Activated naive CD4-positive, alpha-beta T cell treated with anti-CD3 and anti-CD28 coated beads for 36 hours (primary cell): ENCODE measurements around the gene RECQL. TPM values are rescaled to one million over a fixed set of nuclear protein-coding genes. Genes with fewer than 3 reads are reported as not detected.
"Not testable (repeated sequence)": the region's sequence is repeated elsewhere in the genome, so short reads cannot be mapped to it uniquely, and the experiment has no call there.

Experiments used
- CTCF ChIA-PET: fragments of 350-600 bp; sonication (Branson Sonifier 250); formaldehyde crosslinking; loops from one replicate; lab custom pipeline; 2021; ENCODE audit warnings: antibody characterized with exemption; lab: Charles Lee
- DNase-seq: peaks from one replicate; pipeline ENCODE4 v3.0.0-alpha.2; 2020
- H3K27ac Mint-ChIP-seq: one replicate; pipeline ENCODE4 v1.8.0; 2021; ENCODE audit warnings: mild to moderate bottlenecking, mixed read lengths
- H3K27me3 Mint-ChIP-seq: one replicate; pipeline ENCODE4 v1.8.0; 2021; ENCODE audit warnings: low read depth, mixed read lengths
- H3K36me3 Mint-ChIP-seq: one replicate; pipeline ENCODE4 v1.8.0; 2021; ENCODE audit warnings: low read depth, mixed read lengths
- H3K4me1 Mint-ChIP-seq: one replicate; pipeline ENCODE4 v1.8.0; 2021; ENCODE audit warnings: low read depth, mixed read lengths
- H3K4me3 Mint-ChIP-seq: one replicate; pipeline ENCODE4 v1.8.0; 2021; ENCODE audit warnings: mild to moderate bottlenecking, moderate library complexity, mixed read lengths
- H3K9me3 Mint-ChIP-seq: one replicate; pipeline ENCODE4 v1.8.0; 2021; ENCODE audit warnings: mixed read lengths
- intact Hi-C: fragments of 100-400 bp; cut with micrococcal nuclease; formaldehyde crosslinking; loops from one replicate; pipeline ENCODE4 v1.15.1; 2023
- total RNA-seq, 2 experiments: library from RNA; stranded (reverse); gene quantifications; one replicate each; pipeline ENCODE4 v1.2.3, GENCODE V29; 2021

RECQL gene
- total RNA-seq, 2 experiments from 2014 or later, result 89.8 to 93.7 TPM

DNA sequence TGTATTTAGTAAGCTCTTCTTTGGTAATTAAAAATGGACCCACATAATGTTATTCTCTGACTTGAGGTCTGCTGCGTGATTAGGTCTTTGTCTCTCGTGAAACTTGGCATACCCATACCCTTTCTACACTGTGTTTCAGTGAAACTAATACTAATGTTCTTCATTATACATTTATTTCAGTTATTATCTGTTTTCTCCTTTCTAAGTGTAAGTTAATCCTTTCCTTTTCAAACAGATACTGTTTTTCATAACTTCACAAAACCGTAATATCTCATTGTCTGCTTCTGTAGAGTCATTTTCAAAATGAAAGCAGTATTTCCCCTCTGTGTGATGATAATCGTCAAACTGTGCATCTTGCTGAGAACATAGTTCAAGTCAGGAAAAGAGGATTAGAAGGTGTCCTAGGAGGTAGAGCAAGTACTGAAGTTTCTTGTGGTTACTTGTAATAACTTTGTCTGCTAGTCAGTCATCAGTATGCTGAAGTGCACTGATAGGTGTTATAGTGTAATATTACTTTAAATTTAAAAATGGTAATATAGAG is 48.1 kb downstream of the RECQL start:
- Mint-ChIP-seq H3K4me3 (no peak overlapping the region), H3K27me3 (no peaks in the 10 kb centered on the region), H3K4me1 (peaks cover 44% of the 10 kb centered on the region), H3K27ac (peak overlapping the region; percentile 24), H3K9me3 (no peaks in the 10 kb centered on the region), H3K36me3 (peaks cover 34% of the 10 kb centered on the region)
- DNase-seq, result no peak
- intact Hi-C loops, result loop anchor here (5.0 kb wide), 2 partner anchors 141 to 156 kb away; no protein-coding TSS in a partner anchor
- CTCF ChIA-PET, result no interaction called here

DNA sequence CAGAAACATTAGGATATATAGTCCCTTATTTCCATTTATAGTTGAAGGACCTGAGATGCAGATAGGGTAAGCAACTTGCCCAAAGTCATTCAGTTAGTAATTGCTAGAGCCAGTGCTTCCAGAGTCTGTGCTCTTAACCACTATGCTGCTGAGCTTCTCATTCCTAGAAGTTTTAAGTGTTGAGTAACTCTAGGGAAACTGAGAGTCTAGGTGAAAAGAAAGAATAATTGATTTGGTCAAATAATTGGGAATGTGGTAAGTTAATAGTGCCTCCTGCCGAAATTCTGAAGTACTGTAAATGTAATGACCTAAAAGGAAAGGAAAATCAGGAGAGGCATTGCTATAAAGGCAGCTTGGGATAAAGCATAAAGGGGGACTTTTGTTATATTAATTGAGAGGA is 49.9 kb downstream of the RECQL start:
- Mint-ChIP-seq H3K4me1 (peaks cover 26% of the 10 kb centered on the region), H3K27me3 (no peaks in the 10 kb centered on the region), H3K9me3 (no peaks in the 10 kb centered on the region), H3K36me3 (peaks cover 23% of the 10 kb centered on the region), H3K27ac (no peak overlapping the region), H3K4me3 (no peak overlapping the region)
- CTCF ChIA-PET, result interaction anchor here (0.7 kb wide), 1 partner anchor 140 kb away, joined by 3 read pairs; no protein-coding TSS in a partner anchor
- no peak for DNase-seq
- intact Hi-C loops, result loop anchor here (5.0 kb wide), 2 partner anchors 139 to 154 kb away; no protein-coding TSS in a partner anchor

DNA sequence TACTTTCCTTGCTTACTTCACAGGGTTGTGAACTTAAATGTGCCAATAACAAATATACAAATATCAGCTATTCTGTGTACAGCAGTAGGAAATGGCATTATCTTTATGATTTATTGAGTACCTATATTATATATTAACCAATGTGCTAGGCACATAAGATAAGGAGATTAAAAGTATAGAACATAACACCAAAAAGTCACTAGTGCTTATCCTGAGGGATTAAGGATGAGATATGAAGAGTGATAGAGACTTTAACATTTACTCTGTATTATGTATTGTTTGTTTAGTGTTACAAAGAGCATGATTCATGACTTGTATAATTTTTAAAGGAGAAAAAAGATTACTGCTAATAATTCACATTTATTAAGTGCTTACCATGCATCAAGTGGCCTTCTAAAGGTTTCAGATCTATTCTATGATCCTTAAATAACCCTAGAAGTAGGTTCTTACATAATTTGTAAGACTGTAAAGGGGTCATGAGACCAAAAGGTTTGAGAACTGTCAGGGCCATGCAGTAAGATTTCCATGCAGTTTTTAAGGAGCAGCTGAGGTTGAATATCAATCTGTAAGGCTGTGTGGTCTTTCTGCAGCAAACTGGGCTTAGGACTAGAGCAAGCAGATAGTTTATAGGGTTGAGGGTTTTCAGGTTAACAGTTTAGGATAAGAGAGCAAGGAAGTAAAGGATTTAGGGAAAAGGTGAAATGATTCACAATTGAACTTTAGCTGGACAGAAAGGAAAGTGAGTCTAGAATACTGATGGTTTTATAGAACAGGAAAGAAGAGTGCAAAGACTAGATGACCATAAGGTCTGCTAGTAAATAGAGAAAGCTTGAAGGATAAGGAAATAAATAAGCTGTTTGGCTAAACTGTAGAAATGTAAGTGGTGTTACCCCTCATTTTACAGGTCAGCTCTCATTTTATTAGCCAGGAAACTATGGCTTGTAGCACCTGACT is 57.0 kb downstream of the RECQL start:
- DNase-seq, result no peak
- Mint-ChIP-seq H3K9me3 (no peaks in the 10 kb centered on the region), H3K27me3 (no peaks in the 10 kb centered on the region), H3K4me1 (peaks cover 29% of the 10 kb centered on the region), H3K27ac (no peak overlapping the region), H3K36me3 (peaks cover 36% of the 10 kb centered on the region), H3K4me3 (no peak overlapping the region)
- CTCF ChIA-PET, result interaction anchor here (0.6 to 0.9 kb wide), 2 partner anchors 56 to 236 kb away, joined by 3 to 5 read pairs; no protein-coding TSS in a partner anchor
- intact Hi-C loops, result no loop called here

DNA sequence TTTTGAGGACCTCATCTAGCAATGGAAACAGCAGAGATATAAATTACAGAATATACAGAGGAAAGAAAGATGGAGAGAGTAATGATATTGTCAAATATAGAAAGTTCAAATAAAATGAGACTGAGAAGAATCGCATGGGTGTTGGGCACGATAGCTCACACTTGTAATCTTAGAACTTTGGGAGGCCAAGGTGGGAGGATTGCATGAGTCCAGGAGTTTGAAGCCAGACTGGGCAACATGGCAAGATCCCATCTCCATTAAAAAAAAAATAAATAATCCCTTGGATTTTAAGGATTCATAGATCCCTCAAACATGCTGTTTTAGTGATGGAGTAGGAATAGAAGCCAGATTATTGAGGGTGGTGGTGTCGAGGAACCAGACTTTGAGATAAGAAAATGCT is 62.1 kb downstream of the RECQL start:
- peaks cover 38% of the 10 kb centered on the region for H3K4me1 Mint-ChIP-seq
- no peak for DNase-seq
- peak overlapping the region; percentile 90 for H3K4me3 Mint-ChIP-seq
- peak overlapping the region; percentile 95 for H3K27ac Mint-ChIP-seq
- intact Hi-C loops, result loop anchor here (2.0 to 5.0 kb wide), 3 partner anchors 37 to 607 kb away; partner anchors contain the start of gene CMAS
- peaks cover 20% of the 10 kb centered on the region for H3K36me3 Mint-ChIP-seq
- CTCF ChIA-PET, result interaction anchor here (1.2 kb wide), 1 partner anchor 259 kb away, joined by 3 read pairs; no protein-coding TSS in a partner anchor
- H3K27me3 Mint-ChIP-seq, result no peaks in the 10 kb centered on the region
- no peaks in the 10 kb centered on the region for H3K9me3 Mint-ChIP-seq

DNA sequence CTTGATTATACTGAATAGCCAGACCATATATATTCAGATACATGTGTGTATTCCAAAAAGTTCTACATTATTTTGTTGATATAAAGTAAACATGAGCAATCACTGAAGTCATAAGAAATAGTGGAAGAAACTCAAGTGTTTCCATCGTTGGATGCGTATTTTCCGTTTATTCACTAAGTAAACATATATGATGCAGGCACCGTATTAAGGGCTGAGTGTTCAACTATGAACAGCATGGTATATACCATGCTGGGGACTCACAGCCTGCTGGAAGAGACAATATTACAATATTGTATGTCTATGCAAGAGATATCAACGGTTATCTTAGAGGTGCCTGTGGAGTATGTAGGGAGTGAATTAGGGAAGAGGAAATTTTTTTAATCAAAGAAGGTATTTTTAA is 62.8 kb downstream of the RECQL start:
- Mint-ChIP-seq H3K27ac (peak overlapping the region; percentile 95), H3K27me3 (no peaks in the 10 kb centered on the region), H3K4me1 (peaks cover 38% of the 10 kb centered on the region), H3K9me3 (no peaks in the 10 kb centered on the region), H3K36me3 (peaks cover 20% of the 10 kb centered on the region), H3K4me3 (peak overlapping the region; percentile 90)
- intact Hi-C loops, result loop anchor here (2.0 to 5.0 kb wide), 3 partner anchors 38 to 608 kb away; partner anchors contain the start of gene CMAS
- CTCF ChIA-PET, result interaction anchor here (1.2 kb wide), 1 partner anchor 260 kb away, joined by 3 read pairs; no protein-coding TSS in a partner anchor
- no peak for DNase-seq

DNA sequence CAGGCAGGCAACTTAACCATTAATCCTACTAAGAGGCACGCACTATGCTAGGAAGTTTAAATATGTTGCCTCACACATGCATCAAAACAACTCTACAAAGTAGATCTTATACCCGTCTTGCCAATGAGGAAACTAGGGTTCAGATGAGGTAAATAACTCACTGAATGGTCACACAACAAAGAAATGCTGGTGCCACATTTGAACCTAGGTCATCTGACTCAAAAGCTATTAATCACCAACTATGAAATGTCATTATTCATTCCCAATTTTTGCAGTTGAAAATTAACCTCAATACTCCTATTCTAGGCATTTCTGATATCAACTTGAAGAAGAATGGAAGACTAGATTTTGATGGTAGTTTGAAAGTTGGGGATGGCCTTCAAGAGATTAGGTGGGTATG is 66.7 kb downstream of the RECQL start:
- no peak for DNase-seq
- Mint-ChIP-seq H3K27me3 (no peaks in the 10 kb centered on the region), H3K4me3 (no peak overlapping the region), H3K36me3 (peaks cover 3% of the 10 kb centered on the region), H3K9me3 (no peaks in the 10 kb centered on the region), H3K4me1 (peaks cover 17% of the 10 kb centered on the region), H3K27ac (no peak overlapping the region)
- intact Hi-C loops, result loop anchor here (5.0 kb wide), 1 partner anchor 187 kb away; no protein-coding TSS in a partner anchor
- CTCF ChIA-PET, result no interaction called here

DNA sequence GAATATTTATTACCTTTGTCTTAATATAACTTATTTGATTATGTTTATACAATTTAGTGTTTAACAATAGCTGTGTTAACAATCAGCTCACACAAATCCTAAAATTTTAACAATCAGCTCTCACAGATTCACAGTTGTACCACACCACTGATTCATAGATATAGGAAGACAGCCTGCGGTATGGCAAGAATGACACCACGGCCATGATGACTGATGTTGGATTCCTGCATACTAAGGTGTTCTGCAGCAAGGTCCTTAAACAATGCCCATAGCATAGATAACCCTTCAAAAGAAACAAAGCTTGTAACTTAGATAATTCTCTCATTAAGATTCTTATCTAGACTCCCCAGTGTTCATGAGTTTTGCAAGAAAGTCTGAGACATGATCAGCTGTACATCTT is 67.9 kb downstream of the RECQL start:
- DNase-seq, result no peak
- intact Hi-C loops, result no loop called here
- H3K27me3 Mint-ChIP-seq, result no peaks in the 10 kb centered on the region
- H3K27ac Mint-ChIP-seq, result no peak overlapping the region
- CTCF ChIA-PET, result interaction anchor here (0.6 kb wide), 1 partner anchor 247 kb away, joined by 3 read pairs; no protein-coding TSS in a partner anchor
- H3K9me3 Mint-ChIP-seq, result no peaks in the 10 kb centered on the region
- no peaks in the 10 kb centered on the region for H3K36me3 Mint-ChIP-seq
- peaks cover 6% of the 10 kb centered on the region for H3K4me1 Mint-ChIP-seq
- H3K4me3 Mint-ChIP-seq, result no peak overlapping the region

DNA sequence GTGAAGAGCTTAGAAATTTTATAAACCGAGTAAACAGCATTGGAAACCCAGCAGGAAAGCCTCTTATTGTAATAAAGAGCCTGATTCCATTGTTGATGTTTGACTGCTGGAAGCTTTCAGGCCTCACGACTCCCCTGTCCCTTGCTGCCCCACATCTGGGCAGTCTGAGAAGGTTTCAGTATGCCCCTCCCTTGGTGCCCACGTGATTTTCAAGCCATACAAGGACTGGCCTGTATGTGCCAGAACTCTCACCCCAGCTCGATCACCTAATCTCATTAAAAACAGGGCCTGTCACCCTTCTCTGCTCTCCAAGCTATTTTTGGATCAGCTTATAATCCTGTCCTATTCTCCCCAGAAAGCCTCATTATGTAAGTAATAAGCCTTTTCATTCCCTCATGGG is 71.4 kb downstream of the RECQL start:
- CTCF ChIA-PET, result interaction anchor here (0.6 kb wide), 1 partner anchor 211 kb away, joined by 4 read pairs; no protein-coding TSS in a partner anchor
- intact Hi-C loops, result no loop called here
- Mint-ChIP-seq H3K9me3 (no peaks in the 10 kb centered on the region), H3K27me3 (no peaks in the 10 kb centered on the region), H3K36me3 (no peaks in the 10 kb centered on the region), H3K4me1 (no peaks in the 10 kb centered on the region), H3K27ac (no peak overlapping the region), H3K4me3 (no peak overlapping the region)
- no peak for DNase-seq

DNA sequence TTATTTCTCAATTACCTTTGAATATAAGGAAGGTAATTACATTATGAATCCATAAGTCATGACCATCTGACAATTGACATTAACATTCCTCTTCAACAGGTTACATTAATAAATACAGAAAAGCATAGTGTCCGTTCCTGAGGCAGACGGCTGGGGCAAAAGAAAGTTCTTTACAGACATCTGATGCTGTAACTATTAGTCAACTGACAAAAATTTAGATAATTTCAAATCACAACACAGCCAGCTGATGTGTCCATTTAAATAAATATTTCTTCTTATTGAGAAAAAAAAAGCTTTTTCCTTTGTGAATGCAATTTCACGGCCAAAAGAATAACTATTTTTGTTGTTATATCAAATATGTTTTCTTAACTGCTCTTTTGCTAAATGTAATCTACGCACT is 73.2 kb downstream of the RECQL start:
- no peak overlapping the region for H3K27ac Mint-ChIP-seq
- H3K9me3 Mint-ChIP-seq, result no peaks in the 10 kb centered on the region
- H3K4me3 Mint-ChIP-seq, result no peak overlapping the region
- intact Hi-C loops, result no loop called here
- no peaks in the 10 kb centered on the region for H3K36me3 Mint-ChIP-seq
- DNase-seq, result no peak
- H3K4me1 Mint-ChIP-seq, result no peaks in the 10 kb centered on the region
- no peaks in the 10 kb centered on the region for H3K27me3 Mint-ChIP-seq
- CTCF ChIA-PET, result no interaction called here

DNA sequence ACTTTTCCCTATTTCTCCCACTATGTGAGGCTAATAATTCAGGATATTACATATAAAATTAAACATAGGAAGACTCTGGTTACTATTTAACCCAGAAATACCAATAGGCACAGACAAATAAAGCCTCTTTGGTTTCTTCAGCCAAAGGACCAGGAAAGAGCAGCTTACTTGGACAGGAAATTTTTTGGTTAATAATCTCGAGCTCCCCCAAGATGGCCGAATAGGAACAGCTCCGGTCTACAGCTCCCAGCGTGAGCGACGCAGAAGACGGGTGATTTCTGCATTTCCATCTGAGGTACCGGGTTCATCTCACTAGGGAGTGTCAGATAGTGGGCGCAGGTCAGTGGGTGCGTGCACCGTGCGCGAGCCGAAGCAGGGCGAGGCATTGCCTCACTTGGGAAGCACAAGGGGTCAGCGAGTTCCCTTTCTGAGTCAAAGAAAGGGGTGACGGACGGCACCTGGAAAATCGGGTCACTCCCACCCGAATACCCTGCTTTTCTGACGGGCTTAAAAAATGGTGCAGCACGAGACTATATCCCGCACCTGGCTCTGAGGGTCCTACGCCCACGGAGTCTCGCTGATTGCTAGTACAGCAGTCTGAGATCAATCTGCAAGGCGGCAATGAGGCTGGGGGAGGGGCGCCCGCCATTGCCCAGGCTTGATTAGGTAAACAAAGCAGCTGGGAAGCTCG is 82.3 kb downstream of the RECQL start:
- H3K9me3 Mint-ChIP-seq, H3K4me1 Mint-ChIP-seq, H3K4me3 Mint-ChIP-seq, DNase-seq, H3K27ac Mint-ChIP-seq, CTCF ChIA-PET, H3K36me3 Mint-ChIP-seq: not testable (repeated sequence)
- peaks cover 16% of the 10 kb centered on the region for H3K27me3 Mint-ChIP-seq
- intact Hi-C loops, result loop anchor here (10.0 kb wide), 1 partner anchor 356 kb away; the partner anchor contains the start of gene KCNJ8
